GM19452 (cell line): ENCODE results near the gene SUMO4.
"Not testable (repeated sequence)": the region's sequence is repeated elsewhere in the genome, so short reads cannot be mapped to it uniquely, and the experiment has no call there.

Source experiments
- ATAC-seq: cut with Tn5 transposase; IDR thresholded peaks from one replicate; pipeline ENCODE4 v1.9.1; 2021; ENCODE audit not compliant: unreplicated experiment

The SUMO4 gene

DNA sequence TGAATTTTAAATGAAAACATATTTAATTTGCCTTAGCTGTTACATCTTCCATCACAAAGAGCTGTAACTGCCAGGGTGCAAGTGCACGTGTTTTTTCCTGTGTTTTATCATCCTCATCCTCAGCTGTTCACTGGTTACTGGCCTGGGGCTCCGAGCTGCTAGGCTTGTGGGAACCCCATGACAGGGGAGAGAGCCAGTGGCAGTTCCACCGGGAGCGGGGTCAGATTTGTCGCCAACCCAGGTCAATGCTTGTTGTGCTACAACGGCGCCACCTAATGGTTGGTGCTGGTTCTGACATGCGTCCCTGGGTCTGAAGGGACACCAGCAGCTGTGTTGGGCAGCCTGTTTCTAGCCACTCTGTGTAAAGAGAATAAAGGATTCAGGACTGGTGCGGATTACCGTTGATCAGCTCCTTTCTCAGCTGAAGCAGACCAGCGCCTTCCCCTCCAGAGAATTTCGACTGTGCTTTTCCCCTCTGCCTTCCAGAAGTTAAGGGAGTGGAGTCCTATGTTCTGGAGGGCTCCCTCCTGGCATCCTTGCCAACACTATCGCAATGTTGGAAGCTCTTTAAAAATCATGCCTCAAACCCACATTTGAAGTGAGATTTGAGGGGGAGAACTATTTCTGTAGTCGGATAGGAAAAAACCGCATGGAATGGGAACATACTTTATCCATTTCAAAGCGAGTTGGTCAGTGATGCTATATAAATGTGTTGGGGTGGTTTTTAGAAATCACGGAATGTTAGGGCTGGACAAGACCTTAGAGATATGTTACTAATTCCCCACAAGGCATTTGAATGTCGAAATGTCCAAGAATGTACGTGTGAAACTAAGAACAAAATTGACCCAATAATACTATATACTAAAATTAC lies 32.1 kb downstream of the SUMO4 start:
- no peak for ATAC-seq

DNA sequence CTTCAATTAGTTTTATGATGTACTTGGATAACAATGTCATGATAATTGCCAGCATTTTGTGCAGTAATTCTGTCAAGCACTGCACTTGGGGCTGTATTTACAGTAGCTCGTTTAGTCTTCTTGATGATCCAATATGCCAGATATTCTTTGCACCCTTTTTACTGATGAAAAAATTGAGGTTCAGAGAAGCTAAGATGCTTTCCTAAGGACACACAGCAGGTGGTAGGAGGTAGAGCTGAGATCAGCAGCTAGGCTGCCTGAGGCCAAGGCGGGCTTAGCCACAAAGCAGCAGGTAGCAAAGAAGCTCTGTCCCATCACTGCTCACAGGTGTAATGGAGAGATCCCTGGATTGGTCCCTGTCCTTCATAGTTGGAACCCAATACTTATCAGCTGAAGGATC lies 33.3 kb downstream of the SUMO4 start:
- no peak for ATAC-seq

DNA sequence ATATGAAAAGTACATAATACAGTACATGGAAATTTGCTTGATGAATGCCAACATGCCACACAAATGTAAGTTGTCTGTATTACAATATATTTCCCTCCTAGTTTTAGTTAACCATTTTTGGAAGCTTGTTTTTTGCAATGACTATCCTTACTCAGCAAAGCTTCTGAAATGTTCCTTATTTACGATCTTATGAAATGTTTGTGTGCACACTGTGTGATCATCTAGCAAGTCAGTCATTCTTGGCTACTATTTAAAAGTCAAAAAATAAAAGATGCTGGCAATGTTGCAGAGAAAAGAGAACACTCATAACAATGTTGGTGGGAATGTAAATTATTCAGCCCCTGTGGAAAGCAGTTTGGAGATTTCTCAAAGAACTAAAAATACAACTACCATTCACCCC lies 33.8 kb downstream of the SUMO4 start:
- no peak for ATAC-seq

DNA sequence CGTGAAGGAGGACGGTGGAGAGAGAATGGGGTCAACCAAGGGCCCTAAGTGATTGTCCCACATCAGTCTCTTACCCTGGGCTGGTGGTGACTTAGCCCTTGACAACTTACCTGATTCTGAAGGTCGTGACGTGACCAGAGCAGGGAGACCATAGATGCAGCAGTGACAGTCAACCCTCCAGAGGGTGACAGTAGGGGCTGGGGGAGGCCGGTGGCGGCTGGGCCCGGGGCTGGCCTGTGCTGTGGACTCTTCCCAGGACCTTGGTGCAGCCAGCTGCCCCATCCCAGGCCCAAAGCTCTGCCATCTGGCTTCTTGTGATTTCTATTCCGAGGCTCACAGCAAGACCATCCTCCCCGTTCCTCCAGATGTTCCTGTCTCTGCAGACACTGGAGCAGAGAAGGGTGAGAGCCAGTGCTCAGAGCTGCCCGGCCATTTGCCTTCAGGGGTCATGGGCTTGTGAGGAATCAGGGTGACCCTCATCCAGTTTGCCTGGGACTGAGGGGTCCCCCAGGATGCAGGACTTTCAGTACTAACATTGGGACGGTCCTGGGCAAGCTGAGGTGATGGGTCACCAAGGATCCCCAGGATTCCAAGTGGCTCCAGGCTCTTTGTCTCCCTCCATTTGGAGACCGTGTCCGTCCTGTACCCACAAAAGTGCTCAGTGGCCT lies 36.0 kb downstream of the SUMO4 start:
- no peak for ATAC-seq

DNA sequence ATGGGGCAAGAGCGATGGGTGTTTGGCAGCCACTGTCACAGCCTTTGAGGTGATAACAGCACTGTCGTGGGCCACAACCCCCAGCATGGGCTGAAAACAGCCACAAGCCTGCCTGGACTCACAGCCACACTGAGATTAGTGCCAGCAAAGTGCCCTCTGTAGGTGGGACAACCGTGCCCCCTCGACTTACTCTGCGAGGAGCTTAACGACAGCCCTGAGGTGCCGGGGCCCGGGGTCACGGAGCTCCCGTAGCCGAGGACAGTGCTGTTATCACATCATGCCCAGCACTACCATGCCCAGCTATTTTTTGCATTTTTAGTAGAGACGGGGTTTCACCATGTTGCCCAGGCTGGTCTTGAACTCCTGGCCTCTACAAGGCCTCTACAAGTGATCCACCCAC lies 36.6 kb downstream of the SUMO4 start:
- no peak for ATAC-seq

DNA sequence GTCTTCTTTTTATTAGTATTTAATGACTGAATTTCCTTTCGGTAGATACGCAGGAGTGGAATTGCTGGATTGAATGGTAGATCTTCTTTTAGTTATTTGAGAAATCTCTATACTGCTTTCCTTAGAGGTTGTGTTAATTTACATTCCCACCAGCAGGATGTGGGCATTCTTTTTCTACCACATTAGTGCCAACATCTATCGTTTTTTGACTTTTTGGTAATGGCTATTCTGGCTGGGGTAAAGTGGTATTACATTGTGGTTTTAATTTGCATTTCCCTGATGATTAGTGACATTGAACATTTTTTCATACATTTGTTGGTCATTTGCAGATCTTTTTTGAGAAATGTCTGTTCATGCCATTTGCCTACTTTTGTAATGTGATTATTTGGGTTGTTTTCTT lies 37.1 kb downstream of the SUMO4 start:
- ATAC-seq, result no peak

DNA sequence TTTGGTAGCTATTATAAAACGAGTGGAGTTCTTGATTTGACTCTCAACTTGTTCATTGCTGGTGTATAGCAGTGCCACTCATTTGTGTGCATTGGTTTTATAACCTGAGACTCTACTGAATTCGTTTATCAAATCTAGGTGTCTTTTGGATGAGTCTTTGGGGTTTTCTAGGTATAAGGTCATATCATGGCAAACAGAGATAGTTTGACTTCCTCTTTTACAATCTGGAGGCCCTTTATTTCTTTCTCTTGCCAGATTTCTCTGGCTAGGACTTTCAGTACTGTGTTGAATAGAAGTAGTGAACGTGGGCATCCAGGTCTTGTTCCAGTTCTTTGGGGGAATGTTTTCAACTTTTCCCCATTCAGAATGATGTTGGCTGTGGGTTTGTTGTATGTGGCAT lies 38.8 kb downstream of the SUMO4 start:
- no peak for ATAC-seq

DNA sequence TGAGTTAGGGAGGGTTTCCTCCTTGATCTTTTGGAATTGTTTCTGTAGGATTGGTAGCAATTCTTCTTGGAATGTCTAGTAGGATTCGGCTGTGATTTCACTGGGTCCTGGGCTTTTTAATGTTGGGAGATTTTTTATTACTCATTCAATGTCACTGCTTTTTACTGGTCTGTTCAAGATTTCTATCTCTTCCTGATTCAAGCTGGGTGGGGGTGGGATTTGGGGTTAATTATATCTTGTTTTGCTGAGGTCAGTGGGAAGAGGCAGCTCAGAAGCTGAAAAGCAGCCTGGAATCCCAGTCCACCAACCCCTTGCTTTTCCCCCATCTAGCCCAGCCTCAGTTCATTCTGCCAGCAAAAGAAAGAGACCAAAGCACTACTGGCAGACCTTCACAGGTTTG lies 39.6 kb downstream of the SUMO4 start:
- no peak for ATAC-seq

DNA sequence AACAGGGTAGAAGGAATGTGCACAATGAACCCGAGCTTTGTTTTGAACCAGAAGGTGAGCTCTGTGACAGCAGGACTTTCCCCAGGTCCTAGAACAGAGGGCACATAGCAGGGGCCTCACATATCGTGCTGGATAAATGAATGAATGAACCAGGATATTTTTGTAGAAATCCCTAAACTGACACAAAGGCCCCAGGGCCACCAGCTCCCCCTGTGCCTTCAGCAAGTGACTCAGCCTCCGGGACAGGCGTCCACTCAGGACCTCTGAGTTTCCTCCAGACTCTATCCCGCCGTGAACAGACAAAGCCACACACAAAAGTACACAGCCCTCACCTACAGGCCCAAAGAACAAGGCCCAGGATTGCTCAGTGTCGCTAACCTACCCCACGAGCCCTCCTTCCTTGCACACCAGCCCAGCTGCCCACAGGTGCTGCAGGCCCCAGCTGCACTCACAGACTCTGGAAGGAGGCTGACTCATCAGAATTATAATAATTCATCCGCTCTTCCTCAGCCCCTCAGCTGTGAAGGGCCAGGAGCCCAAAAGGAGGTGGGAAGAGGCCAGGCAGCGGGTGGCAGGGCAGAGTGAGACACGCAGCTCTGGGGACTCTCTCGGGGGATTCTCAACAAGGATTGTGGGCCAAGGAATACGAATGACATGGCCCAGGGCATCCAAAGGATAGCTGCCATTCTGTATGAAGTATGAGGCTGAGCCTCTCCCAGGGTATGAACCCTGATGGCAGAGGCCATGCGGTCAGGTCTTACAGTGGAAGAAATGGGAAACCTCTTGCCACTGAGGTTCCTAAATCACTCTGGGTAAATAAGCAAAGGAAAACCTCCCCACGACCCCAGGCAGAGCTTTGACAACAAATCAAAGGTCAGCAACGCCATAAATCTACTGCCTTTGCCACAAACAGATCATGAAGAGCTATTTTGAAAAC lies 40.9 kb downstream of the SUMO4 start:
- no peak for ATAC-seq

DNA sequence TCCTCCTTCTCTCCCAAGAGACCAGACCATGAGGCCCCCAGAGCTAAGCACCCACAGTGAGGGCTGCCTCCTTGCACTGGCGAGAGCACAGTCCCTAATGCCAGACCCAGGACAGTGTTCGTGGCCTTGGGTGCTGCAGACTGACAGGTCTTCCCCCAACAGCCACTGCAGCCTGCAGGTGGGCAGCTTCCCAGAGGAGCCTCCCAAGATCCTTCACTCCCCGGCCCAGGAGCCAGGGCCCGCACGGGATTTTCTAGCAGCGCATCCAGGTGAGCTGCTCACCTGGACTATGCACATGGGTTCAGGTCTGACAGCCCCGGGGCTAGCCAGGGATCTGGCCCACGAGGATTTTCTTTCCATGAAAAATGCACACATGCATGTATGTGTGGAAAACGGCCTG lies 41.7 kb downstream of the SUMO4 start:
- ATAC-seq, result no peak

DNA sequence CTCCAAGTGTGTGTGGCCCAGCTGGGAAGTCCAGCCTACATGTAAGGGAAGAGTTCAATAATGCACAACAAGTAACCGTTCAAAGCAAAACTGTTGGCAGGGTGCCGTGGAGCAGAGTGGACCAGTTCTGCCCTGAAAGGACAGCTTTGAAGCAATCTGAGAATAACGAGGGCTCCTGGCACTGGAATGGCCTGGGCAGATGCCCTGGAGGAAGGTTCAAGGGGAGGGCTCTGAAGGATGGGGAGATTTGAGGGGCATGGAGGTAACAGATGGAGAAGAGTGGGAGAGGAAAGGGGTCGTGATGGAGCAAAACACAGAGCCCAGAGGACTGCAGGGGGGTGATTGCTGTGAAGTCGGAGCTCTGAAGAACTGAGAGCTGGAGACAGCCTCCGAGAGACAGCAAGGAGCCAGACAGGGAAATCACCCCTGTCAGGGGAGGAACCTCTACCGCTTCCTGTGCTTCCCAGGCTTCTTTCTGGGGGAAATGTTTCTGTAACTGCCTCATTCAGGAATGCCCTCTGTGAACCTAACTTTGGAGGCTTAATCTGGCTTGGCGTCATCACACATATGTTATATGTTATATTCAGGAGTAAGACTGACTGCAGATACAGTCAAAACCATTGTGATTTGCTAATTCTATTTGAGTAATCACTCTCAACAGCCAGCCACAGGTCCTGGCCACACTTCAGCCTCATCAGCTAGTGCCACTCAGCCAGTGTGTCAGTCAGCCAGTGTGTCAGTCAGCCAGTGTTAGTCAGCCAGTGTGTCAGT lies 43.5 kb downstream of the SUMO4 start:
- ATAC-seq, result no peak

DNA sequence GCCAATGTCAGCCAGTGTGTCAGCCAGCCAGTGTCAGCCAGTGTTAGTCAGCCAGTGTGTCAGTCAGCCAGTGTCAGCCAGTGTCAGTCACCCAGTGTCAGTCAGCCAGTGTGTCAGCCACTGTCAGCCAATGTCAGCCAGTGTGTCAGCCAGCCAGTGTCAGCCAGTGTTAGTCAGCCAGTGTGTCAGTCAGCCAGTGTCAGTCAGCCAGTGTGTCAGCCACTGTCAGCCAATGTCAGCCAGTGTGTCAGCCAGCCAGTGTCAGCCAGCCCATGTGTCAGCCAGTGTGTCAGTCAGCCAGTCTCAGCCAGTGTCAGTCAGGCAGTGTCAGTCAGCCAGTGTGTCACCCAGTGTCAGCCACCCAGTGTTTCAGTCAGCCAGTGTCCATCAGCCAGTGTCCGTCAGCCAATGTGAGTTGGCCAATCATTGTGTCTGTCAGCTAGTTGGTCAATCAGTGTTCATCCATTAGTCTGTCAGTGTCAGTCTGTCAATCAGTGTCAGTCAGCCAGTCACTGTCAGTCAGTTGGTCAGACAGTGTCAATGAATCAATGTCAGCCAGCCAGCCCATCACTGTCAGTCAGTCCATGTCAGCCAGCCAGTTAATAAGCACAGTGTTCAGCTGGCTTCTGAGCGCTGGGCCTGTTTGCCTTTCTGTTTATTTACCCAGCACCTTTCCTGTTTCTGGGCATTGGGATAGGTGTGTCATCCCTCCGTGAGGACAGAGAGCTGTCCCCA lies 44.5 kb downstream of the SUMO4 start:
- ATAC-seq, result not testable (repeated sequence)

DNA sequence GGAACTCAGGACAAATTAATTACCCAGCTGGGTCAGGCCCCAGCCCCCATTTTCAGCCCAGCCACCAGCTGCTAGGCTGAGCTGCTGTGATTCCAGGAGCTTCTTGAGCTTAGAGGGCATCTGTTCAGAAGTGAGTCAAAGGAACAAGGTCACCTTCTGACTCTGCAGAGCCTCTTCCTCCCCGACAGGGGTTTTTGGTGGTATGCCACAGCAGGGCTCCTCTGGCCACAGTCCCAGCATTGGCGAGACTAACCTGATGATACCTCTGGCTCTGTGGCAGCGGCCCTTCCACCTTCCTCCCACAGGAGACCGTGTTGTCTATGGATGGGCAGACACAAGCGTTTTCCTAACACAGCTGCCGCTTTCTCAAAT lies 45.0 kb downstream of the SUMO4 start:
- ATAC-seq, result no peak

DNA sequence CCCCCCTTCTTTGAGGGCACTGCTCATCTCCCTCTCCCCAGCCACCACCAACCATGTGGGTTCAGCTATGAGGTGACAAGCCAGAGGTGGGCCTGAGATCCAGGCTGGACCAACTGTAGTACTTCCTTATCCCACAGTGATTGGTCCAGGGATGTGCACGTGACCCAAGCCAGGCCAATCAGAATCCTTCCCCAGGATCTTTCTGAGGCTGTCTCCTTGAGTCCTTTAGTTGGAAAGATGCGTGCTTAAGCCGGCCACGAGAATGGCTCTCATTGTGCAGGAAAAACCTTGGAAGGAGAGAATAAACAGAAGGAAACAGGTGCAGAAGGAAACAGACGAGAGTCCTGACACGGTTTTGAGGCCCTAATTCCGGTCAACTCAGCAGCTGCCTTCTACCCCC lies 45.5 kb downstream of the SUMO4 start:
- ATAC-seq, result no peak

DNA sequence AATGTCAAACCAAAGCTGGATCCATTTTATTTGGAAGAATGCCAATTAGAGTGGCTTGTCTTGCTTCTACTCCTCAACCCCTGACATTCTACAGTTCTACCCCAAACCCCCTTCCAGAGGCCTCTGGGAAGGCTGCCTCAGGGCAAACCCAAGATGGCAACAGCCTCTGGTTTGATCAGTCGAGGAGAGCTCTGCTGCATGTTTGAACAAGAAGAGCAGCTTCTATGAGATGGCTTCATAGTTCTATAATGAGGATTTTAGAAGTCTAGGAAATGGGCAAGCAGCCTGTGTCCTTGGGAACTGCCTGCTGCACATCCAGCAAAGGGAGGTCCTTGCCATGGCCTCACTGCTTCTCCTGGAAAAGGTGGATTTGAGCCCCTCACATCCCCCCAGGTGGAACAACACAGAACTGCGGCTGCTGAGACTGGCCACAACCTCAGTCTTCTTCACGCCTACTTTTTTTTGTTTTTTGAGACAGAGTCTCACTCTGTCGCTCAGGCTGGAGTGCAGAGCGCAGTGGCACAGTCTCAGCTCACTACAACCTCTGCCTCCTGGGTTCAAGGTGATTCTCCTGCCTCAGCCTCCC lies 46.8 kb downstream of the SUMO4 start:
- ATAC-seq, result no peak

DNA sequence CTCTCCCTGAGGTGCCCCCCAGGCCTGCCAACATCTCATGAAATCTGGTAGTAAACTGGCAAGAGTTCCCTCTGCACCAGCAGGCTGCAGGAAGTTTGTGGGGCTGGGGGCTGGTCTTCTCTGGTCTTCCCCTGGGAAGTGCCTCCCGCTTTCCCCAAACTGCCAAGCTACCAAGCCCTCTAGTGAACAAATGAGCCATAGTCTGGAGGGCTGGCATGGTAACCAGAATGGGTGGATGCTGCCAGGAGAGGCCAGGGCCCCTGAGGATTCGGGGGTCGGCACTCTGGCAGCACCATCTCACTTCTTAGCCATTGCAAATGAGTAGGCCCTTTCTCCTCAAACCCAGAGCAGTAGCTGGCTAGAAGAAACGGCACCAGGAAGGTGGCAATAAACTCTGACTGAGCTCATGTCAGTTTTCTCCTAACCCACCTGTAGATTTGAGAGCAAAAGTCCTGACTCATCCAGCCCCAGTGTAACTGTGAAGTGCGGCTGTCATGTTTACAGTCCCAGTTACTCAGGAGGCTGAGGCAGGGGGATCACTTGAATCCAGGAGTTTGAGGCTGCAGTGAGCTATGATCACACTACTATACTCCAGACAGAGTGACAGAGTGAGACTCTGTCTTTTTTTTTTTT lies 48.9 kb downstream of the SUMO4 start:
- no peak for ATAC-seq

DNA sequence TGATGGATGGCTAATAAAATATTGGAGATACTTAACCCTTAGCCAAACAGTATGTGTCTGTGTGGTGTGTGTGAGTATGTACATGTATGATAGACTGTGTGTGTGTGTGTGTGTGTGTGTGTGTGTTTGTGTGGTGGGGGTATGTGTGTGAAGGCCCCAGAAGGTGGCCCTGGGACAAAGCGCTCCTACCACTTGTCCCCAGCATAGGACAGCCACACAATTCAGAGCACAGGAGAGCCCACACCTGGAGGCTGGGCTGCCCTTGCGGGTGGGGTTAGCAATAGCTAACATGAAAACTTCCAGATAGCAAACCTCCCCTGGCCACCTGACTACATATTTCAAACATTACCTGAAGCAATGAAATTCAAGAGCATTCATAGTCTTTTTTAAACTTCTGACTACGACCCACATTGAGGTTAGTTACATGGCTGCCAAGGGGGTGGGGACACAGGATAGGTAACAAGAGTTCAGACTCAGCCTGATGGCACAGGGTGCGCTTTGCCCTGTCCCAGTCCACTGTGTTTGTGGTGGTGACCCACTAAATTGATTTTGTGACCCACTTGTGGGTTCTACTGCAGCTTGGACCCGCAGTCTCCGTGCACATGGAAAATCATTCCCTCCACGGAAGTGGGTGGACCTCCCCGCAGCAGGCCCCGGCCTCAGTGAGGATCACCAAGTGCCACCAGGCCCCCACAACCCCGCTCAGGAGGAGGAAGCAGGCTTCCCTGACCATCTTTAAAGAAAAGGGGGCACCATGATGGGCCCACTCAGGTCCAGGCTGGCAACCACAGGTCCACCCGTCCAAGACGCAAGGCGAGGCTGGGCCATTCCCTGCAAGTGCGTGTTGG lies 50.0 kb downstream of the SUMO4 start:
- ATAC-seq, result no peak
